Endometrial microvascular endothelial cells (primary cell): ENCODE results near the gene FAM174C. TPM values are rescaled to one million over a fixed set of nuclear protein-coding genes. Genes with fewer than 3 reads are reported as not detected.

Experiments used
- in situ Hi-C: cut with HindIII; loops from 2 replicates; pipeline ENCODE4 v1.10.0; 2017; ENCODE audit warnings: low sequenced_read_pairs, low pct_unique_long_range_greater_than_20kb; ENCODE audit errors: inconsistent ontology term
- total RNA-seq: library from RNA; depleted of rRNA; stranded (reverse); fragments of >200 nt; gene quantifications from one replicate; pipeline ENCODE4 v1.2.3, GENCODE V29; 2015; ENCODE audit errors: inconsistent ontology term

The FAM174C gene
- total RNA-seq, 1 donor from 2014 or later: 83.3 TPM

DNA sequence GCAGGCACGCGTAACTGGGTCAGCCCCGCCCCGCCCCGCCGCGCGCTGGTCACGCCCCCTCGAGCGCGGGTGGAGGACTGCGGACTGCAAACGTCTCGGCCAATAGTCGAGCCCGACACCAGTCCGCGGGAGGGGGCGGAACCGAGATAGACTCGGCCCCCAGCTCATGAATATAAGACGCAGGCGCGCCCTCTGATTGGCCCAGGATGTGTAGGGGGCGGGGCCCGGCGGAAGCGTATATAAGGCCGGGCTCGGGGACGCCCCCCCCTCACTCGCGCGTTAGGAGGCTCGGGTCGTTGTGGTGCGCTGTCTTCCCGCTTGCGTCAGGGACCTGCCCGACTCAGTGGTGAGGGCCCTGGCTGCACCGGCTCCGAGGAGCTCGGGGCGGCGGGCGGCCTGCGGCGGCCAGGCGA is 6.3 kb upstream of the FAM174C start, which contains the start of gene CIRBP:
TSS of gene CIRBP (plus strand) at position 268 of the 413 bp plus-strand sequence. CDS start 1,602 bp downstream, outside the sequence.
- in situ Hi-C loops: no loop called here

- in situ Hi-C loops: no loop called here
These were observed 5.7 kb upstream of the FAM174C start for GRCh38 chr19:1269478-1270212.

- in situ Hi-C loops: no loop called here
These were observed 5.0 kb upstream of the FAM174C start for GRCh38 chr19:1270213-1270853.

DNA sequence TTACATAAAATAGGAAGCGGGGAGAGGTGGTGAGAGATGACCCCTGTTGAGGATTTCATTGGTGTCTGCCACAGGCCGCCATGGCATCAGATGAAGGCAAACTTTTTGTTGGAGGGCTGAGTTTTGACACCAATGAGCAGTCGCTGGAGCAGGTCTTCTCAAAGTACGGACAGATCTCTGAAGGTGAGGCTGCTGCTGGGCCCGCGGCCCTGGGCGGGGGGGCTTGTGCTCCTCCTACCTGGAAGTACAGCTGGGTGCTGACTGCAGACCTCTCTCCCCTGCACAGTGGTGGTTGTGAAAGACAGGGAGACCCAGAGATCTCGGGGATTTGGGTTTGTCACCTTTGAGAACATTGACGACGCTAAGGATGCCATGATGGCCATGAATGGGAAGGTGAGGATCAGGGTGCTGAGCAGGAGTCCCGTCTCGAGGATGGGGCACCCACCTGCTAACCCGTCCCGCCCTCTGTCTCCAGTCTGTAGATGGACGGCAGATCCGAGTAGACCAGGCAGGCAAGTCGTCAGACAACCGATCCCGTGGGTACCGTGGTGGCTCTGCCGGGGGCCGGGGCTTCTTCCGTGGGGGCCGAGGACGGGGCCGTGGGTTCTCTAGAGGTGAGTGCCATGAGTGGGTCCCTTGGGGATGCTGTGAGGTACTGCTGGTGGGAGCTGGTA is 4.3 kb upstream of the FAM174C start:
- in situ Hi-C loops: no loop called here

DNA sequence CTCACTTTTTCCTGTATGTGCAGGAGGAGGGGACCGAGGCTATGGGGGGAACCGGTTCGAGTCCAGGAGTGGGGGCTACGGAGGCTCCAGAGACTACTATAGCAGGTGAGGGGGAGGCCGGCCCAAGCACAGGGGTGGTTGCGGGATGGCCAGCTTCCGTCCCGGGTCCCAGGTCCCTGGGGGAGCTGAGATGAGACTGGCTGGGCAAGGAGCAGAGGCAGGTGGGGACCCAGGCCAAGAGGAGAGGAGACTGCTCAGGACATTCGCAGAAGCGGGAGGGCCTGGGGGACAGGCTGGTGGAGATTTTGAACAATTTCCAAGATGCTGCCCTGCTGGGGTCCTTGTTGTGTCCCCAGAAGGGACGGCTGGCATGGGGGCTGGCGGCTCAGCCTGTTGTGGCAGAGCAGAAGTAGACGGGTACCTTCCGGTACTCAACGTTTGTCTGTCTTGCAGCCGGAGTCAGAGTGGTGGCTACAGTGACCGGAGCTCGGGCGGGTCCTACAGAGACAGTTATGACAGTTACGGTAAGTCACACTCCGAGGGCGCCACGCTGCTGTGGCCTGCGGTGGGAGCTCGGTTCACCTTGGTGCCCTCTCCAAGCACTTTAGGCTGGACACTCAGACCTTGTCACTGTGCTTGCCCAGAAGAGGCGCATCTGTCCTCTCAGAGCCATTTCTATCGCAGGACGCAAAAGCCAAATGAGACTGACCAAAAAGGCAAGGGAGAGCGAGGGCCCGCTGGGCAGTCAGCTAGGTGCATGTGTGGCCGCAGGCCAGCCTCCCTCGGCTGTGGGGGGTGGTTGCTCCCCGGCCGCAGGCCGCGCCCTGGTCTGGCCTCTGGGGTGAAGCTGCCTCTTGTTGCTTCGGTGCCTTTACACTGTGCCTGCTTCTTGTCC is 3.6 kb upstream of the FAM174C start:
- in situ Hi-C loops: no loop called here

- in situ Hi-C loops: no loop called here
These were observed 2.7 kb upstream of the FAM174C start for GRCh38 chr19:1272423-1273262.

GRCh38 chr19:1273263-1274041 is 1.9 kb upstream of the FAM174C start:
- in situ Hi-C loops: no loop called here

GRCh38 chr19:1274081-1274851 is 1.1 kb upstream of the FAM174C start:
- in situ Hi-C loops: no loop called here

GRCh38 chr19:1274852-1275259 is 474 bp upstream of the FAM174C start:
- in situ Hi-C loops: no loop called here

GRCh38 chr19:1275976-1276627 is 772 bp downstream of the FAM174C start:
- in situ Hi-C loops: no loop called here

DNA sequence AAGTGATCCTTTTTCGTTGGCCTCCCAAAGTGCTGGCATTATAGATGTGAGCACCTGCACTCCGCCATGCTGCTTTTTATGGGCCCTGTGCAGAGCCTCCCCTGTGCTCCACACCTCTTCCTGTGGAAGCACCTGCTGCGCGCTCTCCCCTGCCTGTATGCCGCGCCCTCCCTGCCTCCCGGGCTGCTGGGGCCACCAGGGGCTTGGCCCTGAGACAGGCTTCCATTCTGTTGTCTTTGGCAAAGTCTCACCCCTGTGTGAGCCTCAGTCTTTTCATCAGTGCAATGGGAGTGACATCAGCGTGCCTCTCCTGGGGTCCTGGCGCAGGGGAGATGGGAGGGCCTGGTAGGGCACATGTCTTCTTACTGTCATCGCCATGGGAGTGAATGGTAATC is 1.3 kb downstream of the FAM174C start:
- in situ Hi-C loops: no loop called here

DNA sequence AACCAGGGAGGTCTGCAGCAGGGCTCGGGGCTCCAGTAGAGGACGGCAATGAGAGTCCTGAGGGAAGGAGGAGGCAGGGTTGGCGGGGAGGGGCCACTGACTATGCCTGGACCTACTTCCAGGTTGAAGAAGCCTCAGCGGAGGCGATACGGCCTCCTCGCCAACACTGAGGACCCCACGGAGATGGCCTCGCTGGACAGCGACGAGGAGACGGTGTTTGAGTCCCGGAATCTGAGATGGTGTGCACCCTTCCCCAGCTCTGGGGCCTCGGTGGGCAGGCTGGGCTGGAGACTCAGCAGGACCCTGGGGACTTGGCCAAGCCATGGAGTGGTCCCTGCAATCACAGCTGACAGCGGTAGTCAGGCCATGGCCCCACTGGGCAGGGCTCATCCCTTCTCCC is 1.7 kb downstream of the FAM174C start:
- in situ Hi-C loops: no loop called here

GRCh38 chr19:1278074-1278473 is 2.7 kb downstream of the FAM174C start:
- in situ Hi-C loops: no loop called here

- in situ Hi-C loops: no loop called here
These were observed 3.7 kb downstream of the FAM174C start for GRCh38 chr19:1278713-1279660.

GRCh38 chr19:1279782-1280341 is 4.5 kb downstream of the FAM174C start:
- in situ Hi-C loops: no loop called here
